ENCODE data around the gene RAD51.
"Not testable (repeated sequence)": the region's sequence is repeated elsewhere in the genome, so short reads cannot be mapped to it uniquely, and the experiment has no call there.

- TF ChIP-seq POLR2A (IDR thresholded peaks at IDR 0.05; ENCODE audit: low read length); GATA1 (IDR thresholded peaks at IDR 0.05; ENCODE audit: low read depth, low read length): not testable (repeated sequence)
Measured at GRCh38 chr15:40676906-40677305, 18.1 kb upstream of the RAD51 start.

Data from erythroblast (primary cell).